Measurements from ENCODE around the gene SPOCD1. TPM values are rescaled to one million over a fixed set of nuclear protein-coding genes. Genes with fewer than 3 reads are reported as not detected.

Gene SPOCD1
- total RNA-seq, 2 donors from 2014 or later: 2.0 to 3.1 TPM

- H3K4me3 ChIP-seq (ENCODE audit: low read length): no peak overlapping the region
- peaks cover 12% of the 10 kb centered on the region for H3K4me1 ChIP-seq (ENCODE audit: control insufficient read depth, insufficient read depth, low read length)
- DNase-seq: peak; percentile 27
- peaks cover 16% of the 10 kb centered on the region for H3K4me1 Mint-ChIP-seq
- H3K36me3 Mint-ChIP-seq (ENCODE audit: low read depth): no peaks in the 10 kb centered on the region
- no peak overlapping the region for H3K9ac ChIP-seq (ENCODE audit: extremely low read depth, low read length, poor library complexity, severe bottlenecking)
- no peaks in the 10 kb centered on the region for H3K36me3 ChIP-seq (ENCODE audit: control insufficient read depth, insufficient read depth, low read length)
- WGBS, 2 experiments (ENCODE audit: insufficient coverage in 1 of 2, insufficient read length in 1 of 2): 89 to 91% methylated on average over 10 to 11 of the region's 11 CpGs
- H3K27ac ChIP-seq (ENCODE audit: low read depth, low read length): no peak overlapping the region
- no peak overlapping the region for H3K27ac Mint-ChIP-seq
- no peaks in the 10 kb centered on the region for H3K9me3 Mint-ChIP-seq
- TF ChIP-seq, protein P1, sequence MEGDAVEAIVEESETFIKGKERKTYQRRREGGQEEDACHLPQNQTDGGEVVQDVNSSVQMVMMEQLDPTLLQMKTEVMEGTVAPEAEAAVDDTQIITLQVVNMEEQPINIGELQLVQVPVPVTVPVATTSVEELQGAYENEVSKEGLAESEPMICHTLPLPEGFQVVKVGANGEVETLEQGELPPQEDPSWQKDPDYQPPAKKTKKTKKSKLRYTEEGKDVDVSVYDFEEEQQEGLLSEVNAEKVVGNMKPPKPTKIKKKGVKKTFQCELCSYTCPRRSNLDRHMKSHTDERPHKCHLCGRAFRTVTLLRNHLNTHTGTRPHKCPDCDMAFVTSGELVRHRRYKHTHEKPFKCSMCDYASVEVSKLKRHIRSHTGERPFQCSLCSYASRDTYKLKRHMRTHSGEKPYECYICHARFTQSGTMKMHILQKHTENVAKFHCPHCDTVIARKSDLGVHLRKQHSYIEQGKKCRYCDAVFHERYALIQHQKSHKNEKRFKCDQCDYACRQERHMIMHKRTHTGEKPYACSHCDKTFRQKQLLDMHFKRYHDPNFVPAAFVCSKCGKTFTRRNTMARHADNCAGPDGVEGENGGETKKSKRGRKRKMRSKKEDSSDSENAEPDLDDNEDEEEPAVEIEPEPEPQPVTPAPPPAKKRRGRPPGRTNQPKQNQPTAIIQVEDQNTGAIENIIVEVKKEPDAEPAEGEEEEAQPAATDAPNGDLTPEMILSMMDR (conservative IDR thresholded peaks at IDR 0.05): no peak
- H3K27me3 ChIP-seq (ENCODE audit: control insufficient read depth, insufficient read depth, low read length, poor library complexity, severe bottlenecking): no peaks in the 10 kb centered on the region
- H3K9me3 ChIP-seq (ENCODE audit: control insufficient read depth, low read length): no peaks in the 10 kb centered on the region
- peaks cover 7% of the 10 kb centered on the region for H3K27me3 Mint-ChIP-seq (ENCODE audit: insufficient read depth)
- H3K4me3 Mint-ChIP-seq: no peak overlapping the region
These were observed 23.7 kb downstream of the SPOCD1 start for GRCh38 chr1:31792116-31792515.

- peak; percentile 46 for DNase-seq
- Histone ChIP-seq H3K4me3 (ENCODE audit: low read length) (no peak overlapping the region), H3K4me1 (ENCODE audit: control insufficient read depth, insufficient read depth, low read length) (peaks cover 12% of the 10 kb centered on the region), H3K9me3 (ENCODE audit: control insufficient read depth, low read length) (no peaks in the 10 kb centered on the region), H3K36me3 (ENCODE audit: control insufficient read depth, insufficient read depth, low read length) (no peaks in the 10 kb centered on the region), H3K27ac (ENCODE audit: low read depth, low read length) (no peak overlapping the region), H3K9ac (ENCODE audit: extremely low read depth, low read length, poor library complexity, severe bottlenecking) (no peak overlapping the region), H3K27me3 (ENCODE audit: control insufficient read depth, insufficient read depth, low read length, poor library complexity, severe bottlenecking) (no peaks in the 10 kb centered on the region)
- peaks cover 6% of the 10 kb centered on the region for H3K27me3 Mint-ChIP-seq (ENCODE audit: insufficient read depth)
- peaks cover 16% of the 10 kb centered on the region for H3K4me1 Mint-ChIP-seq
- no peak overlapping the region for H3K27ac Mint-ChIP-seq
- WGBS, 2 experiments (ENCODE audit: insufficient coverage in 1 of 2, insufficient read length in 1 of 2): 90 to 92% methylated on average over 11 to 13 of the region's 13 CpGs
- no peak overlapping the region for H3K4me3 Mint-ChIP-seq
- H3K36me3 Mint-ChIP-seq (ENCODE audit: low read depth): no peaks in the 10 kb centered on the region
- no peaks in the 10 kb centered on the region for H3K9me3 Mint-ChIP-seq
- TF ChIP-seq, protein P1 (conservative IDR thresholded peaks at IDR 0.05): no peak
These were observed 24.5 kb downstream of the SPOCD1 start for GRCh38 chr1:31791131-31791858.

DNA sequence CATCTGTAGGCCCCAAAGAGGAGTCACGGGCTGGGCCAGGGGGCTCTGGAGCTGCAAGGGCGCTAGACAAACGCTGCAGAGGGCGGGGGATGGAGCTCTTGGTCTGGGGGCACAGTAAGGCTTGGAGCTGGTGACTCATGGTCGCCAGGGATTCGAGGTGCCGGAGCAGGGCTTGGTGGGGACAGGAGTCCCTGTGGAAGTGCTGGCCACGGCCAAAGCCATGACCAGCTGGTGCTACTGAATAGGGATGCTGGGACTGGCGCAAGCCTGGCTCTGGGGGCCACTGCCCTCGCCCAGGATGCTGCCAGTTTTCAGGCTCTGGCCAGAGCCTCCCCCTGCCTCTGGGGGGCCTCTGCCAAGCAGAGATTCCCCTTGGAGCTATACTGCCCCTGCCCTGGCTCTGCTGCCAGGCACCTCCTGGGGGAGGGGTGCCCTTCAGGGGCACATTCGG is 25.2 kb downstream of the SPOCD1 start:
- Mint-ChIP-seq H3K27ac (no peak overlapping the region), H3K4me1 (peaks cover 16% of the 10 kb centered on the region), H3K27me3 (ENCODE audit: insufficient read depth) (peaks cover 6% of the 10 kb centered on the region), H3K36me3 (ENCODE audit: low read depth) (no peaks in the 10 kb centered on the region), H3K9me3 (no peaks in the 10 kb centered on the region), H3K4me3 (no peak overlapping the region)
- 87 to 88% methylated on average over 10 to 11 of the region's 11 CpGs for WGBS, 2 experiments (ENCODE audit: insufficient coverage in 1 of 2, insufficient read length in 1 of 2)
- peak; percentile 51 for DNase-seq
- TF ChIP-seq, protein P1 (conservative IDR thresholded peaks at IDR 0.05): no peak
- Histone ChIP-seq H3K4me3 (ENCODE audit: low read length) (no peak overlapping the region), H3K27ac (ENCODE audit: low read depth, low read length) (no peak overlapping the region), H3K27me3 (ENCODE audit: control insufficient read depth, insufficient read depth, low read length, poor library complexity, severe bottlenecking) (no peaks in the 10 kb centered on the region), H3K36me3 (ENCODE audit: control insufficient read depth, insufficient read depth, low read length) (no peaks in the 10 kb centered on the region), H3K4me1 (ENCODE audit: control insufficient read depth, insufficient read depth, low read length) (peaks cover 12% of the 10 kb centered on the region), H3K9me3 (ENCODE audit: control insufficient read depth, low read length) (no peaks in the 10 kb centered on the region), H3K9ac (ENCODE audit: extremely low read depth, low read length, poor library complexity, severe bottlenecking) (no peak overlapping the region)
